SW 1271 (cell line): ENCODE data around the gene CIP2A.
"Not testable (repeated sequence)": the region's sequence is repeated elsewhere in the genome, so short reads cannot be mapped to it uniquely, and the experiment has no call there.

Experiments used
- DNase-seq, 2 experiments: peaks; one replicate each; lab custom pipeline; 2025; lab: John Stamatoyannopoulos, UW

CIP2A gene

DNA sequence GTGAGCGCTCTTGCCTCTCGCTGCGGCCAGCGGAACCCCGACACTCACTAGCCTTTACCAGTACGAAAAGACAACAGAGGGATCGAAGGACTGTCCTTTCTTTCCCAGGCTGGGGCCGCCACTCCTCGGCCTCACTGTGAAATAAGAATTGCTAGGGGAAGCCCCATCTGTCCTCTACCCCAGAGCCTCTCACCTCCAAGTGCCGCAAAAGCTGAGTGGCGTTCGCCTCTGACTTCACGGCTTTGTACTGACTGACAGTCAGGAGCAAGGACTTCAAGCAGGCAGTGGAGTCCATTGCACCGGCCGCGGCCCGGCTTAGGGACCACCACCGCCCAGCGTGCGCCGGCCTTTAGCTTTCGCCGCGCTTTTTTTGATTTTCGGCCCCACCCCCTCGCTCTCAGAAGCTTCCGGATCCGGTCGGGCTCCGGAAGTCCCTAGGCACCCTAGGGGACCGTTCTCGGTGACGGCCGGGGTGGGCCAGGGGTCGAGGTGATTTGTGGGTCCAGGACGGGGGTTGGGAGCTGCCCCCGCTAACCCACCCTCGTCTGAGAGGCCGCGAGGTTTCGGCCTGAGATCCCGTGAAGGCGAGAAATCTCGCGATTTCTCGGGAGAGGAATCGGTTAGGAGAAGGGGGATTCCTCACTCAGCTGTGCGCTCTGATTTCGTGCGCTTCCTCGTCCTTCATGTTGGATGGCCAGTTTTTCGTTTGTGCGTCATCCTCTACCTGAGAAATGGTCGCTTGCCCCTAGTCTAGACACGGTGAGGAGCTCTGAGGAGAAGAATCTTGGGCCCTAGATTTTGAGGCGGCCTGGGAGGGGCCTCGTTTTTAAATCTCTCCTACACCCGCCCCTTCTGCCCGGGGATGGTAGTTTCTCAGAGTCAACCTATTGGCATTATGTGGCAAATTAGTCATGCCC, at the start of gene CIP2A, which contains the start of gene DZIP3:
Gene CIP2A (minus strand): TSS at position 358 of the 917 bp plus-strand sequence. CDS start 63 bp downstream, at position 295.
Gene DZIP3 (plus strand): TSS at position 642 of the 917 bp plus-strand sequence. CDS start 15,685 bp downstream, outside the sequence.
- peak; percentile 75 to 89 for DNase-seq

DNA sequence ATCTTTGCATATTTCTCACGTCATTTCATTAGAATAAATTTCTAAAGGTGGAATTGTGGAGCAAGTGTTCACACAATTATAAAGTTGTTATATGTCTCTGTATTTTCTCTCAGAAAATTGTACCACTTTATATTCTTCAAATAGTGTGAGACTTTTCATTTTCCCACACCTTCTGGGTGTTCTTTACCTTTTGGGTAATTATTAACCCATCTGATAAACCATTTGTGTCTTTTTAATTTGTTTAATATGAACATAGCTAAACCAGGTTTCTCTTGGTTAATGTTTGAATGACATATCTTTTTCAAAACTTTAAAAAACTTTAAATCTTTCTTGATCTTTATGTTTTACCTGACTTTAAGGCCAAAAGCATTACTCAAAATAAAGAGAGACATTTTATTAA, 40.7 kb upstream of the CIP2A start:
- DNase-seq: no peak

GRCh38 chr3:108623504-108623903, 34.3 kb upstream of the CIP2A start:
- DNase-seq: no peak

GRCh38 chr3:108620250-108620649, 31.0 kb upstream of the CIP2A start:
- no peak for DNase-seq

- DNase-seq: not testable (repeated sequence)
Measured at GRCh38 chr3:108616090-108616489, 26.9 kb upstream of the CIP2A start.

DNA sequence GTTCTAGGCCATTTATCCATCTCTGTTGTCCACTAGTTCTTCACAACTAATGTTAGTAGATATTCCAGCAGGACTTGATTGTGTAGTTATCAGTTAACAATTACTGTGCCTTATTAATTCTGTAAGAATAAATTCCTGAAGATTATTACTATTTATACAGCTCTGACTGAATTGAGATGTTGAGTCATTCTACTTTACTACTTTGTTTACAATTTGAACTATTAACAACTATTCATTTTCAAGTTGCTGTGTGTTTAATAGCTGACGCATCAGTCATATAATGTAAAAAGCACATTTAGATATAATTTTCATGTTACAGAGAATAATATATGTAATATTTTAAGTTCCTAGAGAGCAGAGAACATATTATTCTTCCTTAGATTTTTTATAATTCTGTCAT, 21.4 kb upstream of the CIP2A start:
- no peak for DNase-seq

DNA sequence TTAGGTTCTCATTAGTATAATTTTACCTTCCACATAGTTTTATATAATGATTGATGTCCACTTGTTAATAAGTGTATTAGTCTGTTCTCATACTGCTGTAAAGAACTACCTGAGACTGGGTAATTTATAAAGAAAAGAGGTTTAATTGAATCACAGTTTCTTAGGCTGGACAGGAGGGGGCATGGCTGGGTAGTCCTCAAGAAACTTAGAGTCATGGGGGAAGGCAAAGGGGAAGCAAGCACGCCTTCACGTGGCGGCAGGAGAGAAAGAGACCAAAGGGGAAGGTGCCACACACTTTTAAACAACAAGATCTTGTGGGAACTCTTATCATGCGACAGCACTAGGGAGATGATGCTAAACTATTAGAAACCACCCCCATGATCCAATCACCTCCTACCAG, 19.5 kb upstream of the CIP2A start:
- DNase-seq: no peak

DNA sequence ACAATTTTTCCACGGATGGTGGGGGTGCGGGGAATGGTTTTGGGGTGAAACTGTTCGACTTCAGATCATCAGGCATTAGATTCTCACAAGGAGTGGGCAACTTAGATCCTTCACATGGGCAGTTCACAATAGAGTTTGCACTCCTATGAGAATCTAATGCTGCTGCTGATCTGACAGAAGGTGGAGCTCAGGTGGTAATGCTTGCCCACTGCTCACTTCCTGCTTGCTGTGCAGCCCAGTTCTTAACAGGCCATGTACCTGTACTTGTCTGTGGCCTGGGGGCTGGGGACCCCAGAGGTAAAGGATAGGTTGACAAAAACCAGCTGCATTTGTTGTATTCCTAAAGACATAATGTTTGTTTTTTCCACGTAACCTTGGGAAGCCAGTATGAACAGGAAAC, 16.3 kb upstream of the CIP2A start:
- no peak for DNase-seq

DNA sequence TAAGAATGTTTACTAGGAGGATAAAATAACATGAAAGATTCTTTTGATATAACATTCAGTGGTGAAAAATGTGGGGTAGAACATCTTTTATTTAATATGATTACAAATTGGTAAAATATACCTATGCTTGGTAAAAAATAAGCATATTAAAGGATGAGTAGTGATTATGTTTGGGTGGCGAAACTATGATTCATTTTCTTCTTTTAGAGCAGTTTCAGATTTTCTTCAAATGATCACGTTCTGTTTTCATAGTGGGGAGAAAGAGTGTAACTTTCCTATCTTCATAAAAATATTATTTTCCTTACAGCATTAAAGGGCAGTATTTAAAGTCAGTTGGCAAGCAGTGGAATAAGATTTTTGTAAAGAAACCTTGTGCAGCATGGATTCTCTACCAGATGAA, 15.8 kb upstream of the CIP2A start:
- DNase-seq: no peak

- no peak for DNase-seq
Measured at GRCh38 chr3:108603691-108604090, 14.5 kb upstream of the CIP2A start.

DNA sequence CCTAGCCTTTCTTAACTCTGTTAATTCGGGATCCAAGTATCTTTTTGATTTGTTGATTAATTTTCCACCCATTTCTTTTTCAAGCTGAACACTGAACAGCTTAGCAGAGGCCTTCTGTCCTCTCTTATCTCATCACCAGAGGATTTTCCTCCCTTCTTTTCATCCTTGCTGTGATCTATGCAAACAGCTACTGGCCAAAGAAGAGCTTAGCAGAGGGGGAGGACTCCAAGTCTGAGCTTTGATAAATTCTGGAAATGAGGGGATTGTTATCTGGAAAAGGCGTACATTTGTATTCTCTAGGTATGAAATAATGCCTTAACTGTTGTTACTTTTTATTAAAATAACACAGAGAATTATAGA, 13.7 kb upstream of the CIP2A start:
- no peak for DNase-seq

DNA sequence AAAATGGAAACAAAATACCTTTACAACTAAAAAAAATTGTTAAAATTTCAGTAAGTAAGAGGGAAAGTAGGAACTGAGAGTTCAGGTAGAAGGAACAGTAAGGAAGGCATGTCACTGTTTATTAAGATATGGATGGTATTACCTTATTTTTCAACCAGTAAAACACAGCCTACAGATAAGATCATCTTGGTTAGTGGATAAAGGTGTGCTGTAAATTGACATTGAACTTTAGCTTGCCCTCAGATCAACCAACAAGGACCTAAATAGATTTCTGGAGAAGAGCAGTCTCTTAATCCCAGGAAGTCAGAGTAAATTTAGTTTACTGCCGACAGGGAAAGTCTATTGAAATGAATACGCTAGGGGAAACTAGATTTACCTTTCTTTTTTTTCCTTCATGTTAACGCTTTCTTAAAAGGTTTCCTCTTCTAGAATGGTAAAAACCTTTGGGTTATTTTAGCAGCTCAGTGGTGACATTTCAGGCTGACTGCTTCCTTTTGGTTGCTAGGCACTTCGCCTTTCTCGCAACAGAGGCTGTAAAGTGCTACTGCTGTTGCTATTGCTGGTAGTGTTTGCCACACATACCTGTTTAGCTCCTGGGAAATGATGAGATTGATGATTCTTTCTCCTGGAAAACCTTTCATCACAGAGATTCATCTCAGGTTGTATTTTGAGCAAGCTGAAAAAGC, 13.2 kb upstream of the CIP2A start:
- DNase-seq: no peak

GRCh38 chr3:108599677-108600409, 10.6 kb upstream of the CIP2A start:
- no peak for DNase-seq

GRCh38 chr3:108598375-108598774, 9.1 kb upstream of the CIP2A start:
- no peak for DNase-seq

GRCh38 chr3:108595321-108595720, 6.1 kb upstream of the CIP2A start:
- DNase-seq: no peak

DNA sequence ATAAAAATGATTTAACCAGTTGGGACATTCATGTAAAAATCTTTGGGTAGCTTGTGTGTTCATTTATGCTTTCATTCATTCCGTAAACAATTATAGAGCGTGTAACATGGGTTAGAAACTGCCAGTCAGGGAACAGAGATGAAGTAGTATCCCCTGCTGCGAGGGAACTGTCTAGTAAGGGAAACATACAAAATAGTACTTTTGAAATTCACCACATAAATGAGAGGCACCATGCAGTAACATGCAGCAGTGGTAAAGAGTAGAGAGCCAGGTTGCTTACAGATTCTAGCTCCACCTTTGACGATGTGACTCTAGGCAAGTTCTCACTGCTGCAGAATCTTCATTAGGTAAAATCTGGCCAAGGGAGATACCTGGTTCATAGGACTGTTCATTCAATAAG, 1.2 kb upstream of the CIP2A start:
- DNase-seq: no peak

DNA sequence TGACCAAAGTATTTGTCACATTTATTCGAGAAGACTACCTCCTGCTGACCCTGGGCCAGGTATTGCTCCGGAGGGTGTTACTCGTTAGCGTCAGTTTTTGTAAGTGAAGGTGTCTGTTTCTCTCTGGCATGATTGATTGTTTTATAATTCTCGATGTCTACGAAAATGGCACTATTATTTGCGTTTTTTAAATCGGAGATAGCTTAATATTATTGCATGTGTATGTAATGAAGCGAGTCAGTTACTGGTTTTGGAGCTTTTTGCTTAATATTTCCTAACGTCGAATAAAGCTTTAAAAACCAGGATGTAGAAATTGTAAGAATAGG, 723 bp upstream of the CIP2A start:
- DNase-seq: no peak

GRCh38 chr3:108588601-108589000, 637 bp downstream of the CIP2A start:
- DNase-seq: no peak

DNA sequence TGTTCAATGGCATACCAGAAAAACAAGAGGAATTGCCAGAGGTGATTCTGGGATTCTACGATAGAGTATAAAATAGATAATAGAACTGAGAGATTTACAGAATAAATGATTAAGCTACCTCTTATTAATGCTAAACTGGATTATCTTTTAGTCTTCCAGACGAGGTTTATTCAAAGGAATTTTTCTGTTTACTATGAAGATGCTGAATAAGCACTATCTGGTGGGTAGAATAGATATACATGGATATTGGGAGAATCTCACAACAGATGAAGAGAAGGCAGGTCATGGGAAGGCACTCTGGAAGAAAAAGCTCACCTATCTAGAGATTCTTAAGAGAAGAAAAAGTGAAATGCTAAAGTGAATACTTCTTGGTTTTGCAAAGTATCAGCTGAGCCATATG, 11.2 kb downstream of the CIP2A start:
- DNase-seq: no peak

- no peak for DNase-seq
Measured at GRCh38 chr3:108569336-108569735, 19.9 kb downstream of the CIP2A start.

DNA sequence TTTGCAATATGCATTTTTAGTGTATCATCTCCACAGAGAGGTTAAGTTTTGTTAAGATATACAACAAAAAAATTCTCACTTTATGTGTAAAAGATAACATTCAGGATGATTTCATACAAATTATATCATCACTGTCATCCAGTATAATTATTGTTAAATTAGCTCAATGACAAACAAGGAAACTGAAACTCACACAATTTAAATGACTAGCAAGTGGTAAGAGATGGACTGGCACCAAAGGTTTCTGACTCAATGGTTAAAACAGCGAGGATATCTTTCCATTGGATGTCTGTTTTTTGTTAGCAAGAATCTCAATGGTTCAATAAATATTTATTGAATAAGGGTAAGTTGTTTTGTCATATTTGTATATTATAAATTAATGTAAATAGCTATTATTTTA, 22.6 kb downstream of the CIP2A start:
- DNase-seq: no peak

DNA sequence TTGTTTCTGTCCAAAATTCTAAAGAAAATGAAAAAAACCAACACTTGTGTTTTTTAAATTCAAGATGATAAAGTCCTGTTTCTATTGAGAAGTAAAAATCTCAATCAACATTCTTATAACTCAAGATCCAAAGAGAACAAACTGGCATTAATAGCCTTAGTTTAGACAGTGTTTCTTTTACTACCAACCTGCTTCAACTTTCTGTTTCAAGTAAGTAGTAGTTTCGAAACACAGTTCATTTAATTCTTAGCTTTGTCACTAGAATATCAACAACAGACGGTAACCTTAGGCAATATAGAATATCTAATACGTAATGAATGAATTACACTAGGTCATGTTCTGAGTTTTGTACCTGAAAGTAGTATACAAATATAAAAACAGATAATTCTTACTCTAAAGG, 23.7 kb downstream of the CIP2A start:
- DNase-seq: no peak

- no peak for DNase-seq
Measured at GRCh38 chr3:108564564-108564963, 24.7 kb downstream of the CIP2A start.
